ENCODE measurements around the gene IQCH.
"Not testable (repeated sequence)": the region's sequence is repeated elsewhere in the genome, so short reads cannot be mapped to it uniquely, and the experiment has no call there.

The IQCH gene

DNA sequence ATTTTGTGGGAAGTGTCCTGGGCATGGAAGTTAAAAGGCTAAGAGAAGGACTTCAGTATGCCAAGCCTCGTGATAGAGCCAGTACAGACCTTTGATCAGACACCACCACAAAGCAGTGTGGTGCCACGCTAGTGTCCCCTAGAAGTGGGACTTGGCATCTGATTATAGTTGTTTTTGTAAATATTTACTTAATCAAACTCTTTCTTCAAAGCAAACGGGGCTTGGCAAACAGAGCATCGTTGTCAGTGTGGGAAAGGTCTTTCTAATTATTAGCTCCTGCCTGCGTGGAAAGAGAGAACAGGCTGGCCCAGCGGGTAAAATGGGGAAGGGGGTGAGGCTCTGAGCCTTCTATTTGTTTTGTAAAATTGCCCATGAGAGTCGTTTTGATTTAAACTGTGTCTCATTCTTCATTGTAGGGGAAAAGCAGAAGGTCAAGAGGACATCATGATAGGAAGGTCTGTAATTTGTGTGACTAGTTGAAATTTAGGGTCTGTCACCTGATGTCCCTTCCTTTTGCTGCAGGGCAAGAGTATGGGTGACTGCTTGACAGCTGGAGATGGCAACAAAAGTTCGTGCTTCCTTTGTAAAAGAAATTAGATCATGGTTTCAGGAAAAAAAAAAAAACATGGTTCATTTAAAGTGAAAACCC lies 105.0 kb downstream of the IQCH start:
- DNase-seq = no peak

GRCh38 chr15:67361100-67361499 lies 106.5 kb downstream of the IQCH start:
- no peak for DNase-seq

DNA sequence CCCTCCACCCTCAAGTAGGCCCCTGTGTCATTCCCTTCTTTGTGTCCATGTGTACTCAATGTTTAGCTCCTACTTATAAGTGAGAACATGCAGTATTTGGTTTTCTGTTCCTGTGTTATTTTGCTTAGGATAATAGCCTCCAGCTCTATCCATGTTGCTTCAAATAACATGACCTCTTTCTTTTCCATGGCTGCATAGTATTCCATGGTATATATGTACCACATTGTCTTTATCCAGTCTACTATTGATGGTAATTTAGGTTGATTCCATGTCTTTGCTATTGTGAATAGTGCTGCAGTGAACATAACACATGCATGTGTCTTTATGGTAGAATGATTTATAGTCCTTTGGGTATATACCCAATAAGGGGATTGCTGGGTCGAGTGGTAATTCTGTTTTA lies 109.1 kb downstream of the IQCH start:
- not testable (repeated sequence) for DNase-seq

DNA sequence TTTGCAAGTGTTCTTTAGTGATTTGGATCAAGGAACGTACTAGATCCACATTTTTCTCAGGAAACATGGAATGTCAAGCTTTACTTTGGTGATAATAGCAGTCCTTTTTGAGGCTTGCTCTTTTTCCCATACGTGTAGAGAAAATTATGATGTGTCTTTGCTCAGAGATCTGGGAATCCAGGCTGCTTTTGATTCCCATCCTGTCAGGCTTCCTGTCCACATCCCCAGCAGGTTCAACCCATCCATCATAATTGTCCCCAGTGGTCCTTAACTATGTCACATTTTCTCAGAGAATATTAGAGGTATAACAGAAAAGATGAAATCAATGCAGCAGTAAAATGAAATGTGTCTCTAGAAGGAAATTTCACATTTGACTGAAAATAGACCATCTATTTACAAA lies 111.4 kb downstream of the IQCH start:
- DNase-seq = no peak

- DNase-seq = no peak
These were observed 112.3 kb downstream of the IQCH start for GRCh38 chr15:67366904-67367303.

GRCh38 chr15:67369359-67369998 lies 114.9 kb downstream of the IQCH start:
- no peak for DNase-seq

DNA sequence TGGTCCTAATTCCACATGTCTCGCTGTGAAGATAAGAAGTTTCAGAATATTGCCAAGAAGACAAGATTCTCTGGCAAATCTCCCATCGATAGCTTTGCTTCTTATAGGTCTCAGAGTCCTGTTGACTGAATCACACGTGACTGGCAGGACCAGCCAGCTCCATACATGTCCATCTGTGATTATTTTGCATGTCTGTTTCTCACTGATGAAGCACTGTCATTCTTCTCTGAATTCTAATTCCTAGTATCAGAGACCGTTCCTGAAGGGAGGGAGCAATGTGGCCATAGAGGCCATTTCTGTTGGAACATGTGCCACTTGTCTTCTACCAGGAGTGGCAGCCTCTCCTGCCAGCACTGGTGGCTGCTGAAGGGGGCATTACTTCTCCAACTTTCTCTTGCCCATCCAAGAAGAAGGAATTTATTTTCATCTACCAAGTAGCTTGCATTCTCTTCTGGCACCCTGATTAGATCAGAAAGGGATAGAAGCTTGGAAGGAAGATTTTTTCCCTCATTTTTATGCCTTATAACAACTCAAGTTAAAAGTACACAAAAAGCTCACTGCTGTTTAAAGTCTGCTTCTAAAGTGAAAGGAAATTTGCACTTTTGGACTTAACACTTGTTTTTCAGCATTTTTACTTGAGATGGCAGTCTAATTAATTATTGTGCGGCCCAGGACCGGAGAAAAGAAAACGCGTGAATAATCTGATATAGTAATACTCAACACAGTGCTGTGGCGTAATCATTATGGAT lies 115.8 kb downstream of the IQCH start:
- DNase-seq = no peak

DNA sequence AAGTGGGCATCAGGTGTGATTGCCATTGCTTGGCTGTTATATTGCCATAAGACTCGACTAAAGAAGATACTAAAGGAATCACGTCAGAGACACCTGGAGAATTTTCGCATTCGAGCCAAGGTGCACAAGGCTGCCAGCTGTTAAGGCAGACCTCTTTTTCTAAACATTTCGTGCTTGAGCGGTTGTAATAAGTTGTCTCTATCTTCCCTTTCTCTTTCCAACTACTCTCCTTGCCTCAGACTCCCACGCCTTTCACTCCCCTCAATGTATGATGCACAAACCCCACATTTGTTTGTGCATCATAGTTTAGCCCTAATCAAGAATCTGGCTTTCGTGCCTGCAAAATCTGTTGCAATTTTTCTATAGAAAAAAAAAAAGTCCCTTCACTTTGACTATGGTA lies 118.0 kb downstream of the IQCH start:
- DNase-seq = no peak

DNA sequence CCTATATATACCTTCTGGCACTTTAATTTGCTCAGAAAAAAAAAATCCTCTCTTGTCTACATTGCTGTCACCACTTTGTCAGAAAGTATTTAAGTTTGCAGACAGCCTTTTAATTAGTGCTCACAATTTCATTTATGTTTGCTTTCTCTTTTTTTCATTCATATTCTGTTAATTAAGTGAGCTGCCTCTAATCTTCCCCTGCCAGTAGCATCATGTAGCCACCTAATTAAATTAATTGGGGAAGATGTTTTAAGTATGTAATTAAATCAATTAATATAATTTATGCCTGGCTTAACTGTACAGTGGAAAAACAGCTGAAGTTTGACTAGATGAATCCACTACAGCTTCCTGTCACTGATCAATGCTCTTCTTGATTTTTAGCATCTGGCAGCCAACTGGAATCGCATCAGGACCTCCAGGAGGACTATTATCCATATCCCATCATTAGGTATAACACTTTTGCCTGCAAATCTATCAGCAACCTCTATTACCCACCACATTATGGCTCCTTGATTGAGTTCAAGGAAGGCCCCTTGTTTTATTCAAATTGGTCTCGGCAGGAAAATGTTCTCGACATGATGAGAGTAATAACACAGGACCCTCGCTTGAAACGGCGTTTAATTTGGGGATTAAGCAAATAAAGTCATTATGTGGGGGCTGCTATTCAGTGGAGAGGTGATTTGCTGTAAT lies 118.5 kb downstream of the IQCH start:
- no peak for DNase-seq

- DNase-seq = no peak
These were observed 119.4 kb downstream of the IQCH start for GRCh38 chr15:67373971-67374370.

GRCh38 chr15:67379530-67379929 lies 124.9 kb downstream of the IQCH start:
- DNase-seq = no peak

GRCh38 chr15:67380921-67381320 lies 126.3 kb downstream of the IQCH start:
- no peak for DNase-seq

DNA sequence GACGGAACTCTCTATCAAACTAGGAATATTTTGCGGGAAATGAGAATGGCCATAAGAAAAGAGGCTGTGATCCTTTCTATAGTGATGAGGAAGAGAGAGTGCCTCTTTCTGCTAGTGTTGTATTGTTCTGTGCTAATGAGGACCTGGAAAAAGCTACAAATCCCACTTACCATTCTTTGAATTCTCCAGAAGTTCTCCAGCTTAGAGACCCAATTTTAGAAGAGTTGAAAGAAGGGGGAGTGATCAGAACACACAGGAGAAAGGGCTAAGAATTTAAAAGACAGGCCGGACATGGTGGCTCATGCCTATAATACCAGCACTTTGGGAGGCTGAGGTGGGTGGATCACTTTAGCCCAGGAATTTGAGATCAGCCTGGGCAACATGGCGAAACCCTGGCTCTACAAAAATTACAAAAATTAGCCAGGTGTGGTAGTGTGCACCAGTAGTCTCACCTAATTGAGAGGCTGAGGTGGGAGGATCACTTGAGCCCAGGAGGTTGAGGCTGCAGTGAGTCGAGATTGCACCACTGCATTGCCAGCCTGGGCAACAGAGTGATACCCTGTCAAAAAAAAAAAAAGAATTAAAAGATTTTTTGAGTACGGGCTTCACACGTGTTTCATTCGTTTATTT lies 126.9 kb downstream of the IQCH start:
- no peak for DNase-seq

DNA sequence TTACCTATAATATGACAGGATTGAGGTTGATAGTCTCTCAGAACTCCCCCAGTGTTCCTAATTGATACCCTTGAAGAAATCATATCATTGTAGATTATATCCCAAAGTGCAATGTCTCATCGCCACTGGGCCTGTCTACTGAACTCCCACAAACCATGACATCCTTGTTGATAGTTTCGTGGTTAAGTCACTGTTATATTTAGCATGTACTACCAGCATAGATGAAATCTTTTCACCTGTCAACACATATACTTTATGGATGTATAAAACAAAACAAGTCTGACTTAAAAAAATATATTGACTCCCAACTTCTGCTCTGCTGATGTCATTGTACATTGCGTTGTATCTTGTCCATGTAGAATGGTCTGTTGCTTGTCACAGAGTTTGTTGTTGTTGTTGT lies 128.1 kb downstream of the IQCH start:
- DNase-seq = no peak

- DNase-seq = no peak
These were observed 129.3 kb downstream of the IQCH start for GRCh38 chr15:67383899-67384298.

- no peak for DNase-seq
These were observed 130.2 kb downstream of the IQCH start for GRCh38 chr15:67384761-67385160.

- DNase-seq = no peak
These were observed 131.4 kb downstream of the IQCH start for GRCh38 chr15:67385971-67386370.

DNA sequence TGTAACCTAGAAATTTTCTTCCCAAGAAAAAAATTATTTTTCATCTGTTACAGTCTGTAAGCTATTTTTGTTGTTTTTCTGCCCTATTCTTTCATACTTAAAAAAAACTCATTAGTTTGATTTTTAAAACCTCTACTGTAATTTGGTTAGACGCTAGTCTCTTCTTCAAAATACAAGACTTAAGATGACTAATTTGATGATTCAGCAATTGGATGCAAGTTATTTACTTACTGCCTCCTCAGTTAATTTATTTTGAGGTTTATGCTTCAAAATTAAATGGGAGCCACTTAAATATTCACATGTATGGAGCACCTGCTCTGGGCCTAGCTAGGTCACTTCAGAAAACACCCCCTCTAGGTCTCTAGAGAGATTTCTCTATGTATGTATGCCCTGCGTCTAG lies 132.4 kb downstream of the IQCH start:
- no peak for DNase-seq

DNA sequence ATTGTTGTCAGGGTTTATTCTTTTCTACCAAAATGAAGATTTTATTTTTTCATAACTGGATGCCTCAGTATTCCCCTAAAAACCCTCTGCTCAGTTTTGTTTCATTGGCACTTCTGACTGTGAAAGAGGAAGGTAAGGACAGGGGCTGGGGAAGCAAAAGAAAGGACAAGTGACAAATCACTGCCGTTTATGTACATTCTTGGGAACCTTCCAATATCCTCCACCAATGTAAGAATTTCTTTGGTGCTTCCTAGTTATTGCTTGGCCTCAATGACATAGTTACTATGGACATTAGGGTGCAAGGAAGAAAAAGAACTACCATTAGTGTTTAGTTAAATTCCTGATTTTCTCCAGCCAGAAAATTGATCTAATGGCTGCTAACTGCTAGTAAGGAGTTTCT lies 135.4 kb downstream of the IQCH start:
- DNase-seq = no peak

DNA sequence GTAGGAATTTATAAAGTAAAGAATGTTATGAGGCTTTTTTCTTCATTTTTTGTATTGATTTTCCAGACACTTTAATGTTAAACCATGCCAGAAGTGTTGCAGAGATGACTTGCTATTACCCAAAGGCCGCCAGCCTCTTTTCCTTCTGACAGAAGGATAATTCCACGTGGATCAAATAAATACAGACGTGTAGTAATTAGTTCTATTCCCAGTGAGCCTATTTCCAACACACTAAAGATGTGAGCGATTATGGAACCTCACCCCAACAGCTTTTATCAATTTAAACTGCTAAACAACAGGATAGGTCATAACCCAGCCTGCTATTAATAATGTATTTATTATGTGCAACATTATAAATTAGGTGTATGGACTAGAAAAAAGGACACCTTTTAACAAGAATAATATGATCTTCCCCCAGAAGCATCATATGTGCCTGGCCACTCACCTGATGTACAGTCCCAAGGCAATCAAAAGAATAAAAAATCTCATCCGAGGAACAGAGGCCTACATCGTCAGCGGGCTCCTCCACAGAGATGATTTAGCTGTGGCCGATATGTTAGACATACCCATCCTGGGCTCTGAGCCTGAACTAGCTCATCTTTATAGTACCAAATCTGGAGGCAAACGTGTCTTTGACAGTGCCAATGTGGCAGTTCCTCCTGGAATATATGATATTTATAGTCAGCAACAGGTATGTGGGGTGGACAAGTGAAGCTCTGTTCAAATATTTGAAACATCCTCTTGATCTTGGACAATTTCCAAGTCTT lies 140.5 kb downstream of the IQCH start:
- DNase-seq = no peak

DNA sequence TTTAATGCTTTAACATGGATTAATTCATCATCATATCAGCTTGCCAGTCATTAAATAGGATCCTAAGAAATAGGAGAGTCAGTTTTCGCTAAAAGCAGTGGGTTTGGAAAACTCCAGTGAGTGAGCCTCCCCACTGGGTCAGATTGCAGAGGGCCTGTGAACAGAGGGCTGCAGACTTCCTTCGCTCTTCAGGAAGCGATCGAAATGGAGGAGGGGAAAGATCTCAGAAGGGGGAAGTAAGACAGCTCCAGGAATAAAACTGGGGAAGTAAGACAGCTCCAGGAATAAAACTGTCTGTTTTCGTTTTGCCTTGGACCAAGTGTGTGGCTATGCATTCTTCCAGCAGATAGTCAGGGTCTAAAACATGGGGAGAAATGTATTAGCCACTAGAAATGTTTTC lies 141.5 kb downstream of the IQCH start:
- DNase-seq = no peak

- no peak for DNase-seq
These were observed 142.6 kb downstream of the IQCH start for GRCh38 chr15:67397139-67397538.

All from NCI-H226 (cell line).